MM.1S (cell line): ENCODE measurements around the gene MAFB.

Experiments used
- EZH2 ChIP-seq: fragments of 300-600 bp; sonication (generic); optimal IDR thresholded peaks from 2 replicates; pipeline ENCODE3; 2017; ENCODE audit warnings: low read depth, mild to moderate bottlenecking, antibody characterized with exemption, low read length, mixed read lengths
- EZH2phosphoT487 ChIP-seq: fragments of 300-600 bp; sonication (generic); IDR thresholded peaks from 2 replicates; pipeline ENCODE4 v1.6.1; 2018; ENCODE audit warnings: antibody characterized with exemption, low read length
- TF ChIP-seq, protein P1 (sequence below): fragments of 300-600 bp; sonication (generic); IDR thresholded peaks from 2 replicates; pipeline ENCODE4 v1.5.1; 2016; ENCODE audit warnings: antibody characterized with exemption, low read length, mixed read lengths

DNA sequence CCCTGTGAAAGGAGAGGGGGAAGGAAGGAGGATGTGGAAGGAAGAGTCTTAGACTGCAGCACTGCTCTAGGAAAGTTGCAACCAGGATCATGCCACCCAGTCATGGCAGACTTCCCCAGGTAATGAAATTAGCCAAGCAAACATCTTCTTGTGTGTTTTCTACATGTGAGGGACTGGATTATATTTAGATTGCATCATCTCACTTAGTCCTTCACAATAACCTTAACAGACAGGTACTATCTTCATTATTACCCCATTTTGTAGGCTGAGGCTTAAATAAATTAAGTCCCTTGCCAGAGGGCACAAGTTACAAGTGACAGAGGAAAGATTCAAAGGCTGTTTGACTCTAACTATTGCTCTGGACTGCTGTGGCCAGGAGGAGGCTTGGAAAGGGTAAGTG, 9.7 kb upstream of the MAFB start:
- TF ChIP-seq, protein P1, sequence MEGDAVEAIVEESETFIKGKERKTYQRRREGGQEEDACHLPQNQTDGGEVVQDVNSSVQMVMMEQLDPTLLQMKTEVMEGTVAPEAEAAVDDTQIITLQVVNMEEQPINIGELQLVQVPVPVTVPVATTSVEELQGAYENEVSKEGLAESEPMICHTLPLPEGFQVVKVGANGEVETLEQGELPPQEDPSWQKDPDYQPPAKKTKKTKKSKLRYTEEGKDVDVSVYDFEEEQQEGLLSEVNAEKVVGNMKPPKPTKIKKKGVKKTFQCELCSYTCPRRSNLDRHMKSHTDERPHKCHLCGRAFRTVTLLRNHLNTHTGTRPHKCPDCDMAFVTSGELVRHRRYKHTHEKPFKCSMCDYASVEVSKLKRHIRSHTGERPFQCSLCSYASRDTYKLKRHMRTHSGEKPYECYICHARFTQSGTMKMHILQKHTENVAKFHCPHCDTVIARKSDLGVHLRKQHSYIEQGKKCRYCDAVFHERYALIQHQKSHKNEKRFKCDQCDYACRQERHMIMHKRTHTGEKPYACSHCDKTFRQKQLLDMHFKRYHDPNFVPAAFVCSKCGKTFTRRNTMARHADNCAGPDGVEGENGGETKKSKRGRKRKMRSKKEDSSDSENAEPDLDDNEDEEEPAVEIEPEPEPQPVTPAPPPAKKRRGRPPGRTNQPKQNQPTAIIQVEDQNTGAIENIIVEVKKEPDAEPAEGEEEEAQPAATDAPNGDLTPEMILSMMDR: no peak
- no peak for TF ChIP-seq EZH2
- TF ChIP-seq EZH2phosphoT487: no peak
